PC-3 (cell line): ENCODE data around the gene NTN1.

ENCODE experiments used
- EZH2 ChIP-seq: fragments of 300-600 bp; sonication (generic); IDR thresholded peaks from one replicate; pipeline ENCODE4 v1.6.1; 2017; ENCODE audit warnings: antibody characterized with exemption, mild to moderate bottlenecking, low read length; ENCODE audit not compliant: unreplicated experiment
- EZH2phosphoT487 ChIP-seq: fragments of 300-600 bp; sonication (generic); IDR thresholded peaks from 2 replicates; pipeline ENCODE4 v1.6.1; 2018; ENCODE audit warnings: mild to moderate bottlenecking, antibody characterized with exemption, low read length, borderline replicate concordance
- TF ChIP-seq, protein P1 (sequence below): fragments of 300-600 bp; sonication (generic); conservative IDR thresholded peaks from 2 replicates; pipeline ENCODE4 v1.5.1; 2017; ENCODE audit warnings: antibody characterized with exemption, low read depth, mild to moderate bottlenecking, low read length

DNA sequence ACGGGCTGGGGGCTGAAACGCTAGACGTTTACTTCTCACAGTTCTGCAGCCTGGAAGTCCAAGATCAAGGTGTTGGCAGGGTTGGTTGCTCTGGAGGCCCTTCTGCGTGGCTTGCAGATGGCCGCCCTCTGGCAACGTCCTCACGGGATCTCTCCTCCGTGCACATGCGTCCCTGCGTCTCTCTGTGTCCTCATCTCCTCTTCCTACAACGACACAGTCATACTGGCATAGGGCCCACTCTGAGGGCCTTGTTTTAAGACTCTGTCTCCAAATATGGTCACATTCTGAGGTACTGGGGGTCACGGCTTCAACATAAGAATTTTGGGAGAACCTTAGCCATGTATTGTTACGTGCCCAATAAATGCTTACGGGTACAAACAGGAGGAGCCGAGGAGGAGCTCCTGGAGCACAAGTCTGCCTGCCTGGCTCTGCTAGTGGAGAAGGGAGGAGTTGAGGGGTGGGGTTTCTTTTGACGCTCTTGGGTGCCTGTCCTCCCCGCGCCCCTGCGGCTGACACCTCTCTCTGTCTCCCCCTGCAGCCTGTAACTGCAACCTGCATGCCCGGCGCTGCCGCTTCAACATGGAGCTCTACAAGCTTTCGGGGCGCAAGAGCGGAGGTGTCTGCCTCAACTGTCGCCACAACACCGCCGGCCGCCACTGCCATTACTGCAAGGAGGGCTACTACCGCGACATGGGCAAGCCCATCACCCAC lies 141.1 kb downstream of the NTN1 start:
- TF ChIP-seq, protein P1, sequence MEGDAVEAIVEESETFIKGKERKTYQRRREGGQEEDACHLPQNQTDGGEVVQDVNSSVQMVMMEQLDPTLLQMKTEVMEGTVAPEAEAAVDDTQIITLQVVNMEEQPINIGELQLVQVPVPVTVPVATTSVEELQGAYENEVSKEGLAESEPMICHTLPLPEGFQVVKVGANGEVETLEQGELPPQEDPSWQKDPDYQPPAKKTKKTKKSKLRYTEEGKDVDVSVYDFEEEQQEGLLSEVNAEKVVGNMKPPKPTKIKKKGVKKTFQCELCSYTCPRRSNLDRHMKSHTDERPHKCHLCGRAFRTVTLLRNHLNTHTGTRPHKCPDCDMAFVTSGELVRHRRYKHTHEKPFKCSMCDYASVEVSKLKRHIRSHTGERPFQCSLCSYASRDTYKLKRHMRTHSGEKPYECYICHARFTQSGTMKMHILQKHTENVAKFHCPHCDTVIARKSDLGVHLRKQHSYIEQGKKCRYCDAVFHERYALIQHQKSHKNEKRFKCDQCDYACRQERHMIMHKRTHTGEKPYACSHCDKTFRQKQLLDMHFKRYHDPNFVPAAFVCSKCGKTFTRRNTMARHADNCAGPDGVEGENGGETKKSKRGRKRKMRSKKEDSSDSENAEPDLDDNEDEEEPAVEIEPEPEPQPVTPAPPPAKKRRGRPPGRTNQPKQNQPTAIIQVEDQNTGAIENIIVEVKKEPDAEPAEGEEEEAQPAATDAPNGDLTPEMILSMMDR: peak; percentile 14; the same call in 1 of the 2 replicates
- TF ChIP-seq EZH2phosphoT487: no peak
- TF ChIP-seq EZH2: no peak
